GM23338 (cell line): ENCODE measurements around the gene UNK. TPM values are rescaled to one million over a fixed set of nuclear protein-coding genes. Genes with fewer than 3 reads are reported as not detected.

Experiments
- ATAC-seq: fragments of 200-7000 bp; cut with Tn5 transposase; 3 replicates; pipeline ENCODE4 v1.9.1; 2020
- DNase-seq: peaks from one replicate; pipeline ENCODE4 v3.0.0-alpha.2; 2015; ENCODE audit warnings: low spot score
- H2AFZ ChIP-seq: fragments of 200-600 bp; sonication (generic); 2 replicates; pipeline ENCODE4 v1.8.0; 2016; ENCODE audit warnings: antibody characterized with exemption, mild to moderate bottlenecking, moderate library complexity
- H3F3A ChIP-seq: fragments of 200-600 bp; sonication (generic); replicated peaks from 2 replicates; pipeline ENCODE4 v1.8.0; 2017; ENCODE audit warnings: antibody characterized with exemption, mixed run types, low read depth
- H3K27ac ChIP-seq: fragments of 200-600 bp; sonication (generic); 2 replicates; pipeline ENCODE4 v1.6.1; 2016; ENCODE audit warnings: low read depth
- H3K27me3 ChIP-seq: fragments of 200-600 bp; sonication (generic); 2 replicates; pipeline ENCODE4 v1.8.0; 2016; ENCODE audit warnings: mild to moderate bottlenecking, mixed run types, moderate library complexity; ENCODE audit not compliant: insufficient read depth
- H3K36me3 ChIP-seq: fragments of 200-600 bp; sonication (generic); 2 replicates; pipeline ENCODE4 v1.8.0; 2016; ENCODE audit warnings: mild to moderate bottlenecking; ENCODE audit not compliant: insufficient read depth
- H3K4me1 ChIP-seq: fragments of 200-600 bp; sonication (generic); 2 replicates; pipeline ENCODE4 v1.8.0; 2016; ENCODE audit warnings: mild to moderate bottlenecking, moderate library complexity; ENCODE audit not compliant: insufficient read depth
- H3K4me2 ChIP-seq: fragments of 200-600 bp; sonication (generic); 2 replicates; pipeline ENCODE4 v1.7.1; 2017; ENCODE audit warnings: mixed run types
- H3K4me3 ChIP-seq: fragments of 200-600 bp; sonication (generic); 2 replicates; pipeline ENCODE4 v1.6.1; 2016; ENCODE audit warnings: mixed run types
- H3K79me2 ChIP-seq: fragments of 200-600 bp; sonication (generic); replicated peaks from 2 replicates; pipeline ENCODE4 v1.8.0; 2017; ENCODE audit warnings: mild to moderate bottlenecking; ENCODE audit not compliant: insufficient read depth
- H3K9me2 ChIP-seq: fragments of 200-600 bp; sonication (generic); 2 replicates; pipeline ENCODE4 v1.8.0; 2017; ENCODE audit not compliant: insufficient read depth
- H4K20me1 ChIP-seq: fragments of 200-600 bp; sonication (generic); replicated peaks from 2 replicates; pipeline ENCODE4 v1.8.0; 2017; ENCODE audit warnings: mild to moderate bottlenecking; ENCODE audit not compliant: insufficient read depth
- H3K27ac Mint-ChIP-seq: 2 replicates; pipeline ENCODE4 v1.8.0; 2020; ENCODE audit warnings: inconsistent platforms, mild to moderate bottlenecking, moderate library complexity, mixed read lengths
- H3K27me3 Mint-ChIP-seq: 3 replicates; pipeline ENCODE4 v1.8.0; 2022; ENCODE audit warnings: low read depth, mild to moderate bottlenecking, moderate library complexity, mixed read lengths, inconsistent platforms; ENCODE audit not compliant: insufficient read depth, poor library complexity
- H3K36me3 Mint-ChIP-seq: 3 replicates; pipeline ENCODE4 v1.8.0; 2021; ENCODE audit warnings: low read depth, mild to moderate bottlenecking, inconsistent platforms, moderate library complexity, mixed read lengths
- H3K4me1 Mint-ChIP-seq: 3 replicates; pipeline ENCODE4 v1.8.0; 2020; ENCODE audit warnings: mild to moderate bottlenecking, inconsistent platforms, mixed read lengths
- H3K4me3 Mint-ChIP-seq: 3 replicates; pipeline ENCODE4 v1.8.0; 2021; ENCODE audit warnings: moderate library complexity, mild to moderate bottlenecking, inconsistent platforms, mixed read lengths
- H3K9me3 Mint-ChIP-seq: 3 replicates; pipeline ENCODE4 v1.8.0; 2020; ENCODE audit warnings: moderate library complexity, mild to moderate bottlenecking, inconsistent platforms, mixed read lengths
- CREB1 ChIP-seq: fragments of 250-450 bp; sonication (Bioruptor Pico); IDR thresholded peaks from 2 replicates; pipeline ENCODE4 v1.5.0; 2020; ENCODE audit warnings: low read depth, mild to moderate bottlenecking, moderate library complexity
- EZH2 ChIP-seq: fragments of 200-600 bp; sonication (generic); IDR thresholded peaks from one replicate; pipeline ENCODE4 v1.8.0; 2017; ENCODE audit warnings: antibody characterized with exemption, mild to moderate bottlenecking, low read depth; ENCODE audit not compliant: unreplicated experiment
- EZH2phosphoT487 ChIP-seq: fragments of 200-600 bp; sonication (generic); IDR thresholded peaks from one replicate; pipeline ENCODE4 v1.8.1; 2018; ENCODE audit warnings: antibody characterized with exemption; ENCODE audit not compliant: unreplicated experiment
- JUNB ChIP-seq: IDR thresholded peaks from one replicate; pipeline ENCODE4 v1.6.1; 2016; ENCODE audit warnings: antibody characterized with exemption; ENCODE audit not compliant: unreplicated experiment
- NANOG ChIP-seq: IDR thresholded peaks from 2 replicates; pipeline ENCODE4 v1.6.1; 2016; ENCODE audit warnings: antibody characterized with exemption, borderline replicate concordance
- STAT1 ChIP-seq: IDR thresholded peaks from one replicate; pipeline ENCODE4 v1.6.1; 2016; ENCODE audit warnings: antibody characterized with exemption; ENCODE audit not compliant: unreplicated experiment
- ZNF114 ChIP-seq: fragments of 250-450 bp; sonication (Bioruptor Pico); IDR thresholded peaks from 2 replicates; pipeline ENCODE4 v1.5.0; 2020; ENCODE audit warnings: mild to moderate bottlenecking, moderate library complexity
- ZNF331 ChIP-seq: fragments of 250-450 bp; sonication (Bioruptor Pico); IDR thresholded peaks from 2 replicates; pipeline ENCODE4 v1.5.0; 2020; ENCODE audit warnings: low read depth, mild to moderate bottlenecking, moderate library complexity
- ZNF462 ChIP-seq: fragments of 250-450 bp; sonication (Bioruptor Pico); IDR thresholded peaks from 2 replicates; pipeline ENCODE4 v1.5.0; 2020; ENCODE audit warnings: mild to moderate bottlenecking, moderate library complexity
- polyA plus RNA-seq: library from polyadenylated mRNA; unstranded; fragments of >200 nt; fragmentation: Nextera tagmentation; extraction: Ambion mirVana; gene quantifications from 2 replicates; pipeline ENCODE4 v1.2.1, GENCODE V29; 2016
- total RNA-seq: library from RNA; depleted of rRNA; stranded (reverse); fragments of >200 nt; shearing (Covaris generic); gene quantifications from 2 replicates; pipeline ENCODE4 v1.2.3, GENCODE V29; 2014

UNK gene
- total and polyA plus RNA-seq, 2 experiments from 2014 or later = 21.8 to 65.2 TPM

DNA sequence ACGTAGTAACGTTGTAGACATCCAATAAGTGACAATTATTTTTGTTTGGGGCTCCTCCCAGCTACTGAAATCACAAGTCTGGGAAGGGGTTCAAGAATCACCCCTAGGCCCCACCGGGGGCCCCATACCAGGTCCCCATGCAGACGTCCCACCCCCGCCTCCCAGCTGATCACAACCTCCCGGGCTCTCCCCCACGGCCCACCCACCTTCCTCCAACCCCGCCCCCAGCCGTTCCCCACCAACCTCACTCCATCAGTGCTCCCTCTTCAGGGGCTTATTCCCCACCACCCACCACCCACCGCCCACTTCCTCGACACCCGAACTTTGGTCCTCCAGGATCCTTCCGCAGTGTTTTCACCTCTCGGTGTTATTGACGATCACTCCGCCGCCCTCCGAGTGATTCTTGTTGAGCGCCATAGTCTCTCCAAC lies 70.3 kb downstream of the UNK start (continued):
- TF ChIP-seq ZNF462 (CRISPR knock-in tag) = no peak

GRCh38 chr17:75855310-75856061 lies 70.9 kb downstream of the UNK start, which contains the start of gene WBP2:
WBP2 (minus strand) TSS chr17:75855335; CDS start chr17:75855297, 38 bp downstream.
- peaks cover 14% of the 10 kb centered on the region; the same call in 2 of the 3 replicates for H3K36me3 Mint-ChIP-seq
- peak; percentile 91 for ATAC-seq
- peaks cover 20% of the 10 kb centered on the region for H3K79me2 ChIP-seq
- H3F3A ChIP-seq = peaks cover 9% of the 10 kb centered on the region; the same call in 1 of the 2 replicates
- H3K9me3 Mint-ChIP-seq = no peaks in the 10 kb centered on the region
- peaks cover 6% of the 10 kb centered on the region for H3K4me1 ChIP-seq
- H3K27me3 ChIP-seq = no peaks in the 10 kb centered on the region
- peak within 1 kb of the TSS; percentile 80 for H2AFZ ChIP-seq
- no peaks in the 10 kb centered on the region for H3K9me2 ChIP-seq
- H3K27ac Mint-ChIP-seq = peak within 1 kb of the TSS; percentile 89
- no peak within 1 kb of the TSS; the same call in 2 of the 3 replicates for H3K4me3 Mint-ChIP-seq
- peak; percentile 100 for DNase-seq
- H3K36me3 ChIP-seq = peaks cover 7% of the 10 kb centered on the region; the same call in 1 of the 2 replicates
- peak within 1 kb of the TSS; percentile 85 for H3K27ac ChIP-seq
- H3K4me2 ChIP-seq = peak within 1 kb of the TSS; percentile 87
- 0 out of 2 replicates have a peak, but pooled peaks cover 10% of the 10 kb centered on the region for H4K20me1 ChIP-seq
- peaks cover under 1% of the 10 kb centered on the region for H3K27me3 Mint-ChIP-seq
- peaks cover 9% of the 10 kb centered on the region for H3K4me1 Mint-ChIP-seq
- peak within 1 kb of the TSS; percentile 64 for H3K4me3 ChIP-seq
- TF ChIP-seq CREB1 (CRISPR knock-in tag) (peak; percentile 77), JUNB (no peak), ZNF331 (no peak), ZNF462 (CRISPR knock-in tag) (no peak), STAT1 (no peak), NANOG (0 out of 2 replicates have a peak, but pooled peaks have one; percentile 14), ZNF114 (CRISPR knock-in tag) (no peak), EZH2phosphoT487 (no peak), EZH2 (no peak)
